Posterior cingulate gyrus (tissue), 11 donors: ENCODE results near the gene CTSZ.
A peak's percentile ranks its signal among the peaks of the same experiment; 100 is the strongest.

Experiments
- DNase-seq, 10 donors: peaks; one replicate each; pipeline versions ENCODE4 v3.0.0 to v3.0.0-alpha.2; 2020 to 2021; ENCODE audit warnings: mixed read lengths in 3 of 10
- intact Hi-C: fragments of 100-400 bp; cut with DNase I; formaldehyde crosslinking; loops from one replicate; pipeline ENCODE4 v1.15.1; 2023

The CTSZ gene

DNA sequence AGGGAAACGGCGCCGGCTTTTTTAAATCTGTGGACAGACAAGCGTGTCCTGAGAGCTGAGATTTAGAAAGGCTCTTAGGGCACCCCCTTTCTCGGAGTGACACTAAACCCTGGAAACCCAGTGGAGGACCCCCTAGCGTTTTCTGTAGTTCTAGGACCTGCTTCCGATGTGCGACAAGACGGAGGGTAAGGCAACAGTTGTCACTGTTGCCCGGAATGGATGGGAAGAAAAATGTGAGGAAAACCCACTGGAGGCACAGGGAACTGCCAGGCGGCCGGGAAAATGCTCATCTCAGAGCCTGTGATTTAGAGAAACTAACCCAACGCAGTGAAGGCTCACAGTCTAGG, 25.6 kb upstream of the CTSZ start:
- DNase-seq = peak in 1 of 10 donors; percentile 64

DNA sequence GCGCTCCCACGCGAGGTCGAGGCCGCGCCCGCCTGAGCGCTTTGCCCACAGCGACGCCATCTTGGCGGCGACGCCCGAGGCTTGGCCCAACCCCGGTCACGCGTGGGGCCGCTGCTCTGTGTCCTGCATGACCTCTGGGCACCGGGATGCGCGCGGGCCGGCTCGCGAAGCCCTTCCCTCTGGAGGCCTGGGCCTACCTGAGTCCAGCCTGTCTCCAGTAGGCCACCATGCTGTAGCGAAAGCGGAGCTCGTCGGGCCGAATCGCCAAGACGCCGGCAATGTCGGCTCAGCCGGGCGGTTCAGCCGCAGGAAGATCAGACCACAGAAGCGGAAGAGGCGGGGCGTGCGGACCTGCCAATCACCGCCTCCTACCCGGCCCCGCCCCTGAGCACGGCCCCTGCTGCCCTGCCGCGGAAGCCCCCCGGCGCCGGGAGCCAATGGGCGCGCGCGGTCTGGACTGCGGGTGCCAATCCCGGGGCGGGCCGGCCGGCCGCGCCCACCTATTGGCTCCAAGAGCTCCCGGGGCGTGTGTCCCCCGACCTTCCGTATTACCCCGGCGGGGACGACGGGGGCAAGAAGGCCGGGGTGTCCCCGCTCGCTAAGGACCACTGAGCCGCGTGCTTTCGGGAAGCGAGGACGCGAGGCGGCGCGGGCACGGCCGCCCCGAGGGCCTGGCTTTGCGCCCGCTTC, 25.1 kb upstream of the CTSZ start, which contains the start of gene ATP5F1E:
Gene ATP5F1E (minus strand): TSS at position 313 of the 690 bp plus-strand sequence. CDS start 84 bp downstream, at position 229.
- DNase-seq = peak; percentile 91 to 100 (median 96)
- intact Hi-C loops = loop anchor here (1.0 to 5.0 kb wide), 2 partner anchors 10 to 50 kb away; partner anchors contain the start of genes NELFCD and PRELID3B

More for the DNA sequence above, 25.6 kb upstream of the CTSZ start:
- intact Hi-C loops = loop anchor here (1.0 to 5.0 kb wide), 2 partner anchors 10 to 50 kb away; partner anchors contain the start of genes NELFCD and PRELID3B

DNA sequence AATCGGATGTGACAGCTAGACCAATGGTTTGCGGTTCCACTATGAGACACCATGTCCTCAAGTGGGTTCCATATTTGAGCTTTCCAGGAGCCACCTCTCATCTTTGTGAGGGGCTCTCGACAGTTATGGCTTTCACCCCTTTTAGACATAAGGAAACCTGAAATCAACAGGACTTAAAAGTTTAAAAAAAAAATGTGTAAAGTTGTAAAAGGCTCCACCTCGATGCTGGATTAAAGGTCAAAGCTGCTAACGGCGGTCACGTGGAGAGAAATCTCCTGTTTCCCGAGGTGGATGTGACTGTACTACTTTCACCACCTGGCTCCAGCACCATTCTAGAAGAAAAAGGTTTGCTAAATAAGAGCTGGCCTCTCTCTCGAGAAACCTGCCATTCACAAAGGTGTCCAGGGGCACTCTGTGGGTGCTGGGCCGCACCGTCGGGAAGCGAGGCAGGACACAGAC, 24.5 kb upstream of the CTSZ start:
- DNase-seq = no peak
- intact Hi-C loops = loop anchor here (1.0 to 5.0 kb wide), 2 partner anchors 11 to 49 kb away; partner anchors contain the start of genes NELFCD and PRELID3B

DNA sequence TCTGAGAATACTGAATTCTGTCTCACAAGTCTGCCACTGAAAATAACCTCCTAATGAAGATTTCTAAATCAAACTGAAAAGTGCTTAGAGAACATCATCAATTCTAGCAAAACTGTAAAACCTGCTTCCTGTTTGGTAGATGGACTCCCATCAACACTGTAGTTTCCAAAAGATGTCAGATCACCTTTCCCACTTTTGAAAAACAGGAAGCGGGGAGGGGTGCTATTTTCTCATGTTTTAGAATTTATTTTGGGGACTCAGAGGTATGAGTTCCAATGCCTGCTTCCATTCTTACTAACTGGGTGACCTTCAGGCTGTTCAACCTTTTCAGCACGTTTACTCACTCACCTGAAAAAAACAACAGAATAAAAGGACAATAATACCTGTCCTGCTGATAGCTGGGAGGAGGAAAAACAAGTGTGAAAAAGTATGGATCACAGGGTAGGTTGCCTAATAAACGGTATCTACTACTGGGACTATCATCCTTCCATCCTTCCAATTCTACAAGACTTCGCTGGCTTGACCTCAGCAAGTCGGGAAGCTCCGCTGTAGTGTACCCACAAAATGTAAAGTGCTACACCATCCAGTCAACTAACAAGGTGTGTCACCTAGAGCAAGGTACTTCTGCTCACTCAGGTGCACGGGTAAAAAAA, 24.0 kb upstream of the CTSZ start:
- intact Hi-C loops = loop anchor here (5.0 kb wide), 1 partner anchor 49 kb away; the partner anchor contains the start of gene NELFCD
- no peak for DNase-seq

- DNase-seq = no peak
- intact Hi-C loops = no loop called here
These were observed 21.8 kb upstream of the CTSZ start for GRCh38 chr20:59028812-59029211.

DNA sequence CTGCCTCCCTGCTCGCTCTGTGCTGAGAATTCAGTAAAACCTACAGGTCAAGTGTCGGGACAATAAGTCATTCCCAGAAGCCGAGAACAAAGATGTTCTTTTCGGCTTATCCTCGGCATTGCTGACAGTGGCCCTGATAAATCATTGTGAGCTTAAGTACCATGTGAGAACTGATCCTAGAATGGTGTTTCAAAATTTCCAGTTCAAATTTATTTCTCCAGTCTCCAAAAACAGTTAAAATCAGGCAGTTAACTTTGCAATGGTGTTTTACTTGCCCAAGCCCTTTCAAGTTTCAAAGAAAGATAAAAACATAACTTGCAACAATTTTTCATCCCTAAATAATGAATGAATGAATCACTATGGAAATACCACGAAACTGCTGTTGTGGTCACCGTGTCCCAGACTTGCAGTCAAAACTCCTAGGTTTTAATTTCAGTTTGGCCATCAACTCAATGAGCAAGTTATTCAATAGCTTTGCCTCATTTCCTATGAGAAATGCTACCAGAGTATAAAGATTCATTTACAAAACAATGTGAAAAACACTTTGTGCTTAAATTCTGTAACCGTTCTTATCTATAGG, 20.8 kb upstream of the CTSZ start:
- DNase-seq = no peak
- intact Hi-C loops = no loop called here

DNA sequence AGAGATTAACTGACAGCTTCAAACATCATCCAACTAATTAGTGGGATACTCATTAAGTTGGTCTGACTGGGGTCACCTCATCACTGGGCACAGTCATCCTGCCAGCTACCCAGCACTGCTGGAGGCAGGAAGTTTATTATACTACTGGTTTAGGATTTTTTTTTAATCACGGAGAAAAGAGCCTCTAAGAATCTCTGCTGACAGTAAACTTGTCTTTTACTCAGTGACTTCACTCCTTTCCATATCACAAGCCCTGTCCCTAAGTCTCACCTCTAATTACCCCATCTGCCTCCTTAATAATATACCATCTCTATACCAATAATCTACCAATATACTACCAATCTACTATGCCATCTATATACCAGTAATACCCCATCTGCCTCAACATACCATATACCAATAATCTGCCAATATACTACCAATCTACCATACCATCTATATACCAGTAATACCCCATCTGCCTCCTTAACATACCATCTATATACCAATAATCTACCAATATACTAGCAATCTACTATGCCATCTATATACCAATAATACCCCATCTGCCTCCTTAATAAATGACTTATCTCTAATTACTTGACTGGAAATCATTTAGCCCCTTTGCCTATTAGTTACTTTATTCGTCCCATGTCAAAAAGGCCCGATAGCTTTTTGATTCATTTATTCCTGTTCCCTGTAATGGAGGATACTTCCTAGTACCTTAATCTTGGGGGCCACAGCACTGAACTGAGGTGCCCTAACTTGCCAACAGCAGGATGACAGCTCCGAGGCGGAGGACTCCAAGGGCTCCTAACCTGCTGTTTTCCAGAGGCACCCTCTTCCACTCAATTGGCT, 20.1 kb upstream of the CTSZ start:
- intact Hi-C loops = no loop called here
- peak in 1 of 10 donors; percentile 55 for DNase-seq

- DNase-seq = no peak
- intact Hi-C loops = no loop called here
These were observed 18.5 kb upstream of the CTSZ start for GRCh38 chr20:59025511-59025910.

- intact Hi-C loops = no loop called here
- DNase-seq = no peak
These were observed 18.0 kb upstream of the CTSZ start for GRCh38 chr20:59025086-59025485.

DNA sequence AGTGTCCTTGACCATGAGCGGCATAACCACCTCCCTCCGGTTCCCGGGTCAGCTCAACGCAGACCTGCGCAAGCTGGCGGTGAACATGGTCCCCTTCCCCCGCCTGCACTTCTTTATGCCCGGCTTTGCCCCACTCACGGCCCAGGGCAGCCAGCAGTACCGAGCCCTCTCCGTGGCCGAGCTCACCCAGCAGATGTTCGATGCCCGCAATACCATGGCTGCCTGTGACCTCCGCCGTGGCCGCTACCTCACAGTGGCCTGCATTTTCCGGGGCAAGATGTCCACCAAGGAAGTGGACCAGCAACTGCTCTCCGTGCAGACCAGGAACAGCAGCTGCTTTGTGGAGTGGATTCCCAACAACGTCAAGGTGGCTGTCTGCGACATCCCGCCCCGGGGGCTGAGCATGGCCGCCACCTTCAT, 17.1 kb upstream of the CTSZ start:
- DNase-seq = peak in 1 of 10 donors; percentile 76
- intact Hi-C loops = no loop called here

GRCh38 chr20:59023616-59024015, 16.6 kb upstream of the CTSZ start:
- intact Hi-C loops = no loop called here
- DNase-seq = peak in 1 of 10 donors; percentile 51

- DNase-seq = peak in 1 of 10 donors; percentile 57
- intact Hi-C loops = no loop called here
These were observed 15.7 kb upstream of the CTSZ start for GRCh38 chr20:59022754-59023153.

GRCh38 chr20:59020938-59021551, 14.0 kb upstream of the CTSZ start:
- intact Hi-C loops = no loop called here
- no peak for DNase-seq

GRCh38 chr20:59019217-59019616, 12.2 kb upstream of the CTSZ start, which contains the start of gene TUBB1:
Gene TUBB1, plus strand, starts transcription at chr20:59019429. Its CDS starts 94 bp downstream, at chr20:59019523.
- peak in 2 of 10 donors; percentile 47 to 69 for DNase-seq
- intact Hi-C loops = no loop called here

- peak in 2 of 10 donors; percentile 55 to 64 for DNase-seq
- intact Hi-C loops = no loop called here
These were observed 11.8 kb upstream of the CTSZ start for GRCh38 chr20:59018817-59019216.

DNA sequence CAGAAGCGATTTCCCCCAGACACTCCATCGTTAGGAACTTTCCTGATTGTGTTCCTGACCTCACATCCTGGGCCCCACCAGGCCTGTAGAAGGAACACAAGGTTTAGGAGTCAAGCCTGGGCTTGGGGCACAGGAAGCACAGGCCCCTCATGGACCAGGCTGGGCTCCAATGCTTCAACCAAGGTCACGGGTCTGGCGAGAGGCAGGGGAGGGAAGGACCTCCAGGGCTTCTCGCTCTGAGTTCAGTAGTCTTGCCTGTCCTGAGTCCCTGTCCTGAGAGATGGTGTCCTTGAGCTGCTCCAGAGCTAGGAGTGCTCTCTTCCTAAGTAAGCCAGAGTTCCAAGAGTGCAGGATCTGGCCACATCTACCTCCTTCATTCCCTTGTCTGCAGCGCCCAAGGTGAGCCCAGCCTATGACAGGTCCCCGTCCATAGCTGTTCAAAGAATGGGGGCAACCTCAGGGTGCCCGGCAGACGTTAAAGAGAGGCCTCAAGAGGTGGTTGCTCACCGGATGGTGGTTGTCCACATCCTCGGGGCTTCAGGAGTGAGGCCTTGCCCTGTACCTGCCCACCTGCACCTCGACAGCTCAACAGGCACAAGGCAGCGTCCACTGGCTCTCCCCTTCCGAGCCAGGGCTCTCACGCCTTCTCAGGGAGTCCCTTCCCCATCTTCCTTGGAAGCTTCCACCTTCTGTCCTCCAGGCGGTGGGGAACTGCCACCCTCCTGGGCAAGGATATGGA, 10.6 kb upstream of the CTSZ start:
- intact Hi-C loops = no loop called here
- DNase-seq = peak in 1 of 10 donors; percentile 57

GRCh38 chr20:59016795-59017492, 9.9 kb upstream of the CTSZ start:
- intact Hi-C loops = no loop called here
- no peak for DNase-seq
